T-helper 2 cell treated with Interferon-gamma antibody and Interleukin-4, amounts not matched to agents 5 μg/mL and 100 μg/mL, for 36 hours (primary cell): ENCODE measurements around the gene SOX11.
A peak's percentile ranks its signal among the peaks of the same experiment; 100 is the strongest.

ENCODE experiments used
- DNase-seq: peaks from one replicate; pipeline ENCODE4 v3.0.0; 2021; ENCODE audit warnings: low spot score
- H3K27ac Mint-ChIP-seq: one replicate; pipeline ENCODE4 v1.8.0; 2021; ENCODE audit warnings: mild to moderate bottlenecking, mixed read lengths
- H3K27me3 Mint-ChIP-seq: one replicate; pipeline ENCODE4 v1.8.0; 2021; ENCODE audit warnings: low read depth, mixed read lengths
- H3K36me3 Mint-ChIP-seq: one replicate; pipeline ENCODE4 v1.8.0; 2021; ENCODE audit warnings: low read depth, mixed read lengths
- H3K4me1 Mint-ChIP-seq: one replicate; pipeline ENCODE4 v1.8.0; 2021; ENCODE audit warnings: low read depth, mixed read lengths
- H3K4me3 Mint-ChIP-seq: one replicate; pipeline ENCODE4 v1.8.0; 2022; ENCODE audit warnings: mild to moderate bottlenecking, moderate library complexity, mixed read lengths
- H3K9me3 Mint-ChIP-seq: one replicate; pipeline ENCODE4 v1.8.0; 2021; ENCODE audit warnings: mixed read lengths

Gene SOX11

GRCh38 chr2:5677133-5677532 is 15.1 kb upstream of the SOX11 start:
- Mint-ChIP-seq H3K36me3 (no peaks in the 10 kb centered on the region), H3K27ac (no peak overlapping the region), H3K27me3 (peaks cover 20% of the 10 kb centered on the region), H3K4me1 (no peaks in the 10 kb centered on the region), H3K4me3 (no peak overlapping the region), H3K9me3 (no peaks in the 10 kb centered on the region)
- DNase-seq = no peak

DNA sequence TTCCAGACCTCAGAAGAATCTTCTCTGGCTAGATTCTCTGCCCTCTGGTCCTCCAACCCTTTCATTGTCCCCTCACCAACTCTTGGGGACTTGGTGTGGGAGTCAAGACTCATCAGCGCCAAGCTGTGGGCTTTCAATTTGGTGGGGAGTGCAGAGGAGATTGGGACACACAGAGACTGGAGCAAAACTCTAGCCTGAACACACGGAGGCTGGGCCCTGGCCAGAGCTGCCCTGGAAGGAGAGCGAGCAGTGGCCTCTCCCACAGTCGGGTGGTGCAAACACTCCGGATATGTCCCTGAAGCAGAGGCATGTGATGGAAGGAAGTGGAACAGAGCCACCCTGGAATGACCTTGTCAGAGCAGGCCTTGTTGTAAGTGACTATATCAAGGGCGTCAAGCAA is 8.7 kb upstream of the SOX11 start:
- Mint-ChIP-seq H3K4me1 (no peaks in the 10 kb centered on the region), H3K36me3 (no peaks in the 10 kb centered on the region), H3K27me3 (no peaks in the 10 kb centered on the region), H3K9me3 (no peaks in the 10 kb centered on the region), H3K4me3 (no peak overlapping the region), H3K27ac (no peak overlapping the region)
- no peak for DNase-seq

DNA sequence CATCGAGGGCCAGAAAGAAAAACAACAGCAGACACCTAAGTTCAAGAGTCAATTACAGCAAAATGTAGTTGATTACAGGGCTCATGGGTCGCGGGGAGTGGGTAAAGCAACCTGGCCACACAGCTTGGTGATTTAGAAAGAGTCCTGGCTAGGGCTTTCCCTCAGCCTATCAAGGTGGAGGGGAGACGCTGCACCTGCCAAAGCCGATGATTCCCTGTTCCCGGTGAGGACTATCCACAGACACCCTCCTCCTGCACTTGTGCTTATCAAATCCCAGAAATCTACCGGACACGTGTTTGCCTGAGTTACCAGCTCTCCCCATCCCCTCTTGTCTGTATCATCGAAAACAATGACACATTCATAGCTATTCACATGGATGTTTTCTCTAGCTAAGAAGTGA is 7.0 kb upstream of the SOX11 start:
- Mint-ChIP-seq H3K4me3 (no peak overlapping the region), H3K36me3 (no peaks in the 10 kb centered on the region), H3K4me1 (no peaks in the 10 kb centered on the region), H3K27me3 (peaks cover 10% of the 10 kb centered on the region), H3K27ac (no peak overlapping the region), H3K9me3 (no peaks in the 10 kb centered on the region)
- DNase-seq = no peak

GRCh38 chr2:5686068-5686467 is 6.1 kb upstream of the SOX11 start:
- H3K4me3 Mint-ChIP-seq = no peak overlapping the region
- H3K27me3 Mint-ChIP-seq = peaks cover 18% of the 10 kb centered on the region
- no peak overlapping the region for H3K27ac Mint-ChIP-seq
- DNase-seq = no peak
- H3K36me3 Mint-ChIP-seq = no peaks in the 10 kb centered on the region
- H3K9me3 Mint-ChIP-seq = no peaks in the 10 kb centered on the region
- no peaks in the 10 kb centered on the region for H3K4me1 Mint-ChIP-seq

DNA sequence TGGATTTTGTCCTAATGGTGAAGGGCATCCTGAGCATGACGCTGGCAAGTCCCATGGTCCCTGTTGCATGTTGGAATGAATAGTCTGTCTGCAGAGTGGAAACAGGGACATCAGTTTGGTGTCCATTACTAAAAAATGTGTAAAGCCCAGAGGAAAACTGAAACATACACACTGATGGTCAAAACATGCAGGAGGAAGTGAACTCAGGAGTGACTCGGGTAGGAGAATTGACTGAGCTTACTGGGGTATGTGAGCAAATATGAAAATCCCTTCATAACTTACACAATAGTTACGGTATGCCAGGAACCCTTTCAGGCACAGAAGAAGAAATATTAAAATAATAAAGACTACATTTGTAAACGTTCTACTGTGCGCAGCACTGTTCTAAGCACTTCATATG is 5.6 kb upstream of the SOX11 start:
- DNase-seq = no peak
- H3K9me3 Mint-ChIP-seq = no peaks in the 10 kb centered on the region
- H3K4me3 Mint-ChIP-seq = no peak overlapping the region
- peaks cover 21% of the 10 kb centered on the region for H3K27me3 Mint-ChIP-seq
- no peak overlapping the region for H3K27ac Mint-ChIP-seq
- no peaks in the 10 kb centered on the region for H3K4me1 Mint-ChIP-seq
- no peaks in the 10 kb centered on the region for H3K36me3 Mint-ChIP-seq

GRCh38 chr2:5689750-5690149 is 2.4 kb upstream of the SOX11 start:
- no peak for DNase-seq
- Mint-ChIP-seq H3K27ac (no peak overlapping the region), H3K36me3 (peaks cover 2% of the 10 kb centered on the region), H3K4me1 (peaks cover 3% of the 10 kb centered on the region), H3K27me3 (peaks cover 38% of the 10 kb centered on the region), H3K9me3 (no peaks in the 10 kb centered on the region), H3K4me3 (no peak overlapping the region)

- no peak overlapping the region for H3K4me3 Mint-ChIP-seq
- H3K27ac Mint-ChIP-seq = peak overlapping the region; percentile 55
- peaks cover 2% of the 10 kb centered on the region for H3K36me3 Mint-ChIP-seq
- peaks cover 3% of the 10 kb centered on the region for H3K4me1 Mint-ChIP-seq
- H3K27me3 Mint-ChIP-seq = peaks cover 43% of the 10 kb centered on the region
- DNase-seq = no peak
- no peaks in the 10 kb centered on the region for H3K9me3 Mint-ChIP-seq
These were observed 1.9 kb upstream of the SOX11 start for GRCh38 chr2:5690286-5690685.

DNA sequence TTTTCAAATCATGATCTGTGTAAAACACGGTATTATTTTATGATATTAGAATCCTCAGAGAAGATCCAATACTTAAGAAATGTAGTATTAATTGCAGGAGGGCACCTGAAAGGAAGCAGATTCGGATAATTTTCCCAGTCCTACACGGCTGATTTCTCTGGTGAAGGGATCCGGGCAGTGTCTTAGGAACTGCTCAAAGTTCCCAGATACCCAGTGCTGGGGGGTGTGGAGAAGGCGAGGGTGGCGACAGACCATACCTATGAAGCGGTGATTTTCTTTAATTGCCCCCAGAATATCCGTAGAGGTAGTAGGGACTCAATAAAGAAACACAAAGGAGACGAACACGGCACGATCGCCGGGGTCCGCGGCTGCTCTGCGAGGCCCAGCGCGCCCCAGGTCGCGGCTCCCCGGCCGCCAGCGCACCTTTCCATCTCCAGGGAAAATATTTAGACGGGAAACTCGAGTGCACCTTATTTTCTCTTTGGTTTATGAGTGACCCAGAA is 1.4 kb upstream of the SOX11 start:
- Mint-ChIP-seq H3K4me3 (peak overlapping the region; percentile 29), H3K27ac (no peak overlapping the region), H3K4me1 (peaks cover 3% of the 10 kb centered on the region), H3K36me3 (peaks cover 2% of the 10 kb centered on the region), H3K9me3 (no peaks in the 10 kb centered on the region), H3K27me3 (peaks cover 47% of the 10 kb centered on the region)
- no peak for DNase-seq

DNA sequence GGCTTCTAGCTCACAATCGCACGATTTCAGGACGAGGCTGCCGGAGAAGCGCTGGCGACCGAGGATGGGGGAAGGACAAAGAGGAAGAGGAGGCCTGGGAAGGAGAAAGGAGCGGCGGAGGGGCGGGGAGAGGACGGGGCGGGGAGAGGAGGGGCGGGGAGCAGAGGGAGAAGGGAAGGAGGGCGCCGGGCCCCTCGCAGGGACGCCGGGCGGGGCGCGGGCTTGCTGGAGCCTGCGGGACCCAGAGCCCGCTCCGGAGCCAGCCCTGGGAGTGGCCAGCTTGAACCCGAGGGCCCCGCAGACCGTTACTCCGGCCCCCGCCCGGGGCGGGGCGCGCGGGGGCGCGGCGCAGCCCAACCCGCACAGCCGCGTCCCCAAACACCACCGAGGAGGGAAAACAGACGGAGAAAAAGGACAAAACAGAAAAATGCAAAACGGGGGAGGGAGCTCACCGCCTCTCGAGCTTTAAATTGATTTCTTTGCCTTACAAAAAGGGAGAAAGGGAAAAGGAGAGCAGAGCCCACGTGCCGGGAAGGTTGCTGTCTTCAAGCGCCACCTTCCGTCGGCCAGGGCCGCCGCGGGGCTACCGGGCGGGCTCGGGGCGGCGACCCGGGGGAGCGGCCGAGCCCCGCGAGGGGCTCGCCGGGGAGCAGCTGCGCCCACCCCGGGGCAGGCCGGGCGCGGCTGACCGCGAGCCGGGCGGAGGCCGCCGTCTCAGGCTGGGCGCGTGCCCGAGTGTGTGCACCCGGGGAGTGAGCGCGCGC is 781 bp upstream of the SOX11 start:
- Mint-ChIP-seq H3K4me3 (no peak overlapping the region), H3K27me3 (peaks cover 50% of the 10 kb centered on the region), H3K27ac (no peak overlapping the region), H3K4me1 (peaks cover 3% of the 10 kb centered on the region), H3K36me3 (peaks cover 2% of the 10 kb centered on the region), H3K9me3 (no peaks in the 10 kb centered on the region)
- no peak for DNase-seq

- Mint-ChIP-seq H3K27me3 (peaks cover 58% of the 10 kb centered on the region), H3K4me1 (peaks cover 4% of the 10 kb centered on the region), H3K9me3 (no peaks in the 10 kb centered on the region), H3K4me3 (no peak overlapping the region), H3K27ac (no peak overlapping the region), H3K36me3 (peaks cover 2% of the 10 kb centered on the region)
- DNase-seq = no peak
These were observed 540 bp downstream of the SOX11 start for GRCh38 chr2:5692561-5693286.

GRCh38 chr2:5693287-5694201 is 1.4 kb downstream of the SOX11 start:
- Mint-ChIP-seq H3K36me3 (peaks cover 2% of the 10 kb centered on the region), H3K27me3 (peaks cover 63% of the 10 kb centered on the region), H3K27ac (peak overlapping the region; percentile 65), H3K9me3 (no peaks in the 10 kb centered on the region), H3K4me1 (peaks cover 5% of the 10 kb centered on the region), H3K4me3 (peak overlapping the region; percentile 19)
- no peak for DNase-seq

- Mint-ChIP-seq H3K4me3 (no peak overlapping the region), H3K4me1 (peaks cover 5% of the 10 kb centered on the region), H3K27me3 (peaks cover 67% of the 10 kb centered on the region), H3K36me3 (peaks cover 2% of the 10 kb centered on the region), H3K27ac (no peak overlapping the region), H3K9me3 (no peaks in the 10 kb centered on the region)
- no peak for DNase-seq
These were observed 2.1 kb downstream of the SOX11 start for GRCh38 chr2:5694306-5694705.

- peak overlapping the region; percentile 50 for H3K4me3 Mint-ChIP-seq
- peaks cover 5% of the 10 kb centered on the region for H3K4me1 Mint-ChIP-seq
- no peak for DNase-seq
- no peak overlapping the region for H3K27ac Mint-ChIP-seq
- peaks cover 2% of the 10 kb centered on the region for H3K36me3 Mint-ChIP-seq
- H3K9me3 Mint-ChIP-seq = no peaks in the 10 kb centered on the region
- H3K27me3 Mint-ChIP-seq = peaks cover 59% of the 10 kb centered on the region
These were observed 3.6 kb downstream of the SOX11 start for GRCh38 chr2:5695654-5696403.
